Vagina (tissue), 2 donors: Measurements from ENCODE around the gene ATXN2. TPM values are rescaled to one million over a fixed set of nuclear protein-coding genes. Genes with fewer than 3 reads are reported as not detected.

Experiments used
- DNase-seq, 2 donors: peaks; one replicate each; pipeline ENCODE4 v3.0.0-alpha.2; 2017; ENCODE audit errors: extremely low spot score in 2 of 2
- H3K27ac ChIP-seq: fragments of 200-600 bp; sonication (generic); one replicate; pipeline ENCODE4 v1.5.1; 2019
- H3K27me3 ChIP-seq: fragments of 200-600 bp; sonication (generic); one replicate; pipeline ENCODE4 v1.5.1; 2019
- H3K36me3 ChIP-seq, 2 donors: fragments of 200-600 bp; sonication (generic); one replicate each; pipeline ENCODE4 v1.5.1; 2017 to 2019
- H3K4me1 ChIP-seq: fragments of 200-600 bp; sonication (generic); one replicate; pipeline ENCODE4 v1.5.1; 2019
- H3K4me3 ChIP-seq, 2 donors: fragments of 200-600 bp; sonication (generic); 1 replicate in 1 of 2; 2 replicates in 1 of 2; pipeline ENCODE4 v1.5.1; 2016 to 2019
- H3K9me3 ChIP-seq: fragments of 200-600 bp; sonication (generic); one replicate; pipeline ENCODE4 v1.5.1; 2019
- CTCF ChIP-seq, 3 experiments: fragments of 450-650 bp in 2 of 3; fragments of 200-600 bp in 1 of 3; sonication (generic) in 1 of 3; IDR thresholded peaks; one replicate each; pipeline ENCODE4 v1.5.1; 2017 to 2019; ENCODE audit warnings: antibody characterized with exemption in 3 of 3, mild to moderate bottlenecking in 2 of 3, moderate library complexity in 2 of 3
- POLR2A ChIP-seq, 2 donors: fragments of 450-650 bp; IDR thresholded peaks; one replicate each; pipeline ENCODE4 v1.6.1; 2017; ENCODE audit warnings: antibody characterized with exemption in 2 of 2, mild to moderate bottlenecking in 2 of 2, moderate library complexity in 2 of 2
- POLR2AphosphoS5 ChIP-seq, 2 donors: sonication (generic); formaldehyde crosslinking; IDR thresholded peaks; one replicate each; pipeline ENCODE4 v1.9.0; 2017; ENCODE audit warnings: antibody characterized with exemption in 2 of 2, mild to moderate bottlenecking in 2 of 2, low read depth in 1 of 2; ENCODE audit not compliant: insufficient read depth in 1 of 2
- intact Hi-C: fragments of 100-400 bp; cut with DNase I; formaldehyde crosslinking; loops from one replicate; pipeline ENCODE4 v1.15.1; 2023
- total RNA-seq: library from RNA; depleted of rRNA; stranded (reverse); fragments of >200 nt; gene quantifications from one replicate; pipeline ENCODE4 v1.2.3, GENCODE V29; 2016

Gene ATXN2
- total RNA-seq, result 70.2 TPM

DNA sequence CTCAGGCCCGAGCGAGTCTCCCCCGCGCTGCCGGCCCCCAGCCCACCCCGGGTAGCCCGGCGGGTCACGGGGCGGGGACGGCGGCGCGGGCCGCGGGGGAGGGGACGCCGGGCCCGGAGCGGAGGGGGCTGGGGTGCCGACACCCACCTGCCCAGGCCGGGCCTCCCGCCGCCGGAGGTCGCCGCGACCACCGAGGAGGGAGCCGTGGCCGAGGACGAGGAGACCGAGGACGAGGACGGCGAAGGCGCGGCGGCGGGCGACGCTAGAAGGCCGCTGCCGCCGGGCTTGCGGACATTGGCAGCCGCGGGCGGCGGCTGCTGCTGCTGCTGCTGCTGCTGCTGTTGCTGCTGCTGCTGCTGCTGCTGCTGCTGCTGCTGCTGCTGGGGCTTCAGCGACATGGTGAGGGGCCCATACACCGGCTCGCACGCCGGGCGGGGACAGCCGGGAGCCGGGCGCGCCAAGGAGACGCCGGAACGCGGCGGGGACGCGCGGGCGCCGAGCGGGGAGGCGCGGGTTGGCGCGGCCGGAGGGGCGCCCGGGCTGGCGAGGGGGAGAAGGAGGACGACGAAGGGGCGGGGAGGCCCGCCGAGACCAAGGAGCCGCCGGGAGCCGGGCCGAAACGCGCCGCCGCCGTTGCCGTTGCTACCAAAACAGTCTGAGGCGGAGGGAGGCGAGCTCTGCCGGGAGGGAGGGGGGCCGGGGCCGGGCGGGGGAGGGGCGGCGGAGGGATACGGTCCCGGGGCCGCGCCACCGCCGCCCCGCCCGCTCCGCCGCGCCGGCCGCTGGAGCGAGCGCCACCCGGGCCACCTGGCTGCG, at the start of gene ATXN2:
Gene ATXN2, minus strand, starts transcription at position 679 of the 816 bp plus-strand sequence. Its CDS starts 281 bp downstream, at position 398.
- peak within 1 kb of the TSS; percentile 65 to 88 for H3K4me3 ChIP-seq
- H3K27me3 ChIP-seq, result no peaks in the 10 kb centered on the region
- intact Hi-C loops, result loop anchor here (5.0 kb wide), 1 partner anchor 38 kb away; no protein-coding TSS in a partner anchor
- no peak for DNase-seq
- peaks cover 39% of the 10 kb centered on the region for H3K4me1 ChIP-seq
- TF ChIP-seq POLR2A (IDR thresholded peaks at IDR 0.05) (no peak), POLR2AphosphoS5 (IDR thresholded peaks at IDR 0.05; ENCODE audit: insufficient read depth in 1 of 2, low read depth in 1 of 2) (no peak), CTCF (IDR thresholded peaks at IDR 0.05) (no peak)
- H3K36me3 ChIP-seq, result no peaks in the 10 kb centered on the region
- no peaks in the 10 kb centered on the region for H3K9me3 ChIP-seq
- peak within 1 kb of the TSS; percentile 95 for H3K27ac ChIP-seq

- intact Hi-C loops, result no loop called here
- Histone ChIP-seq H3K4me3 (no peak overlapping the region), H3K36me3 (peaks cover 3 to 50% of the 10 kb centered on the region in 2 donors), H3K9me3 (no peaks in the 10 kb centered on the region), H3K27me3 (no peaks in the 10 kb centered on the region), H3K27ac (no peak overlapping the region), H3K4me1 (no peaks in the 10 kb centered on the region)
- TF ChIP-seq POLR2A (IDR thresholded peaks at IDR 0.05) (no peak), POLR2AphosphoS5 (IDR thresholded peaks at IDR 0.05; ENCODE audit: insufficient read depth in 1 of 2, low read depth in 1 of 2) (no peak), CTCF (IDR thresholded peaks at IDR 0.05) (no peak)
- no peak for DNase-seq
These were observed 46.3 kb upstream of the ATXN2 start for GRCh38 chr12:111645433-111645832.

DNA sequence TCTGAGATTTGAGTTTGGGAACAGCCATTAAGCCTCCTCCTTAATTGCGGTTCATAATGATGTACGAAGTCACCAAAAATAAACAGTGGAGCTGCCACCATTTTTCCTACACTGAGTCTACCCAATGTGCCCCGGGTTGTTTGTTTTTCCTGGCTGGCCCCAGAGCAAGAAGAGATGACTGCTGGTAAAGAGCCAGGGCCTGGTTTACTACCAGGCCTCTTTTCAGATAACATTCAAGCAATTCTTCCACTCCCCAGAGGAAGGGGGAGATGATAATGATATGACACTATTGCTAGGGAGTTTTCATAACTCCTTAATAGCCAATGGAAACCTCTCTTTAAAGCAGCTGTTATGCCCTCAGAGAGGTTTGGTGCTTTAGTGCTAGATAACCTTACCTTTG, 44.3 kb upstream of the ATXN2 start:
- TF ChIP-seq POLR2AphosphoS5 (IDR thresholded peaks at IDR 0.05; ENCODE audit: insufficient read depth in 1 of 2, low read depth in 1 of 2) (no peak), POLR2A (IDR thresholded peaks at IDR 0.05) (no peak), CTCF (IDR thresholded peaks at IDR 0.05) (no peak)
- intact Hi-C loops, result no loop called here
- Histone ChIP-seq H3K36me3 (peaks cover 3 to 30% of the 10 kb centered on the region in 2 donors), H3K27me3 (no peaks in the 10 kb centered on the region), H3K4me1 (no peaks in the 10 kb centered on the region), H3K4me3 (no peak overlapping the region), H3K9me3 (no peaks in the 10 kb centered on the region), H3K27ac (peak overlapping the region; percentile 22)
- DNase-seq, result no peak

DNA sequence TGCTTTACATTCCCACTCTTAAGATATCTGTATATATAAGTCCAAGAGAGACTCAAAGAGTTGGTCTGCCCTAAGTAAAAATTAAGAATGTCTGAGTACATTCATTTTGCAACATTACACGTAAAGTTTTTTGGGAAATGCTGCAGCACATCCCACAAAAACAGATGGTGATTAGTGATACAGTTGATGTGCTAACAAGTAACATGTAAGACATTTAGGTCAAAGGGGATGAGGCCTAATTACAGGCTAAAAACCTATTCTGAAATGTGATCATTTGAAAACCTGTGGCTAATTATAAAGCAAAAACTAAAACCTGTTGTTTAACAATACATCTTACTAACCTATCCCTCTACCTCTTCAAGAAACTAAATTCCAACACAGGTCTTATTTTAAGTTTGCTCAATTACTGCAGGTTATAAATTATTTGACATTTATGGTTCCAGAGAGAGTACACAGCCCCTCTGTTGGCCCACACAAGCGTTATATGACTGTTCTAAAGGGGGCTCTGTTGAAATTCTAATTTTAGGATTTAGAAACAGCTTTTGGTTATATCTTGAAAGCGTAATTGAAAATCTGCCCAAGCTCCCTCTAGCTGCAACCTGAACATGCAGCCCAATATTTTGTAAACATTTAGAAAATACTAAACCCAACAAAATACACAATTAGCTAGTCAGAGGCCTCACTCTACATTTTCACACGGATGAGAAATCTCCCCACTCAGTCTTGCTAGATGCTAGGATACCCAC, 43.7 kb upstream of the ATXN2 start:
- H3K4me3 ChIP-seq, result no peak overlapping the region
- no peaks in the 10 kb centered on the region for H3K27me3 ChIP-seq
- no peak for DNase-seq
- TF ChIP-seq POLR2A (IDR thresholded peaks at IDR 0.05) (no peak), POLR2AphosphoS5 (IDR thresholded peaks at IDR 0.05; ENCODE audit: insufficient read depth in 1 of 2, low read depth in 1 of 2) (no peak), CTCF (IDR thresholded peaks at IDR 0.05) (no peak)
- peaks cover 2 to 24% of the 10 kb centered on the region in 2 donors for H3K36me3 ChIP-seq
- peak overlapping the region; percentile 22 for H3K27ac ChIP-seq
- H3K4me1 ChIP-seq, result no peaks in the 10 kb centered on the region
- intact Hi-C loops, result no loop called here
- H3K9me3 ChIP-seq, result no peaks in the 10 kb centered on the region
